GM15510 (cell line): ENCODE measurements around the gene NMS.

Experiments used
- POLR2A ChIP-seq: IDR thresholded peaks from 3 replicates; pipeline ENCODE4 v1.6.1; 2011; ENCODE audit warnings: borderline replicate concordance; ENCODE audit not compliant: insufficient read length; ENCODE audit errors: extremely low read depth

The NMS gene

GRCh38 chr2:100527440-100528015, 57.2 kb downstream of the NMS start:
- TF ChIP-seq POLR2A: no peak

GRCh38 chr2:100529176-100529575, 58.9 kb downstream of the NMS start:
- no peak for TF ChIP-seq POLR2A

GRCh38 chr2:100529900-100530299, 59.6 kb downstream of the NMS start:
- TF ChIP-seq POLR2A: no peak
